Activated CD4-positive, alpha-beta T cell treated with anti-CD3 and anti-CD28 coated beads for 36 hours (primary cell): ENCODE results near the gene CARD9. TPM values are rescaled to one million over a fixed set of nuclear protein-coding genes. Genes with fewer than 3 reads are reported as not detected.

Source experiments
- ATAC-seq: fragments of 200-7000 bp; cut with Tn5 transposase; one replicate; pipeline ENCODE4 v1.10.0; 2021; ENCODE audit warnings: mild to moderate bottlenecking, moderate library complexity
- CTCF ChIA-PET: fragments of 350-600 bp; sonication (Branson Sonifier 250); formaldehyde crosslinking; loops from one replicate; lab custom pipeline; 2021; ENCODE audit warnings: antibody characterized with exemption; lab: Charles Lee
- POLR2A ChIA-PET: fragments of 350-600 bp; sonication (Branson Sonifier 250); formaldehyde crosslinking; loops from one replicate; lab custom pipeline; 2021; ENCODE audit warnings: antibody characterized with exemption, inconsistent platforms; lab: Charles Lee
- DNase-seq: peaks from one replicate; pipeline ENCODE4 v3.0.0-alpha.2; 2020
- H3K27ac Mint-ChIP-seq: one replicate; pipeline ENCODE4 v1.8.0; 2021; ENCODE audit warnings: mixed read lengths
- H3K27me3 Mint-ChIP-seq: one replicate; pipeline ENCODE4 v1.8.0; 2021; ENCODE audit warnings: mixed read lengths
- H3K36me3 Mint-ChIP-seq: one replicate; pipeline ENCODE4 v1.8.0; 2021; ENCODE audit warnings: low read depth, mixed read lengths
- H3K4me1 Mint-ChIP-seq: one replicate; pipeline ENCODE4 v1.8.0; 2021; ENCODE audit warnings: mixed read lengths
- H3K4me3 Mint-ChIP-seq: one replicate; pipeline ENCODE4 v1.8.0; 2021; ENCODE audit warnings: mild to moderate bottlenecking, moderate library complexity, mixed read lengths
- H3K9me3 Mint-ChIP-seq: one replicate; pipeline ENCODE4 v1.8.0; 2021; ENCODE audit warnings: low read depth, mixed read lengths
- intact Hi-C, 2 experiments: fragments of 100-400 bp; cut with DNase I in 1 of 2; cut with micrococcal nuclease in 1 of 2; formaldehyde crosslinking; loops; one replicate each; pipeline versions ENCODE4 v1.14.2 to v1.15.1; 2022 to 2024; cut with DNase I, micrococcal nuclease
- total RNA-seq, 2 experiments: library from RNA; stranded (reverse); gene quantifications; one replicate each; pipeline ENCODE4 v1.2.3, GENCODE V29; 2021

The CARD9 gene
- total RNA-seq, 2 experiments from 2014 or later = 0.98 to 1.1 TPM

DNA sequence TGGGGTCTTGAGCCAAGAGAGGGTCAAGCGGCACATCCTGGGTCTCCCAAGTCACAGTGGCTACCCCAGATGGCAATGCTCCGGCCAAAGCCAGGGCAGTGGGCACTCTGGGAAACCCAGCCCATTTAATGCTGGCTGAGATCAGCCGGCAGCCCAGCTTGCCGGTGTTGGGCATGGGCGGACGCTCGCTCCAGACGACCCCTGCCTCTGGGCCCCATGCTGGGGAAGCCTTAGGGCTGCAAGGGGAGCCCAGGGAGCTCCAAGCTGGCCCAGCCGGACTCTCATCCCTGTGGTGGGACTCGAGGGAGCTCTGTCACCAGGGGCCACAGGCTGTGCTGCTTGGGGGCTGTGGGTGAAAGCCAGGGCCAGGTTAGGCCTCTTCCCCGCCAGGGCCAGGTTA lies 5.9 kb upstream of the CARD9 start:
- ChIA-PET CTCF (no interaction called here), POLR2A (no interaction called here)
- Mint-ChIP-seq H3K27me3 (no peaks in the 10 kb centered on the region), H3K9me3 (no peaks in the 10 kb centered on the region), H3K36me3 (peaks cover 19% of the 10 kb centered on the region), H3K4me1 (no peaks in the 10 kb centered on the region), H3K4me3 (no peak overlapping the region), H3K27ac (no peak overlapping the region)
- intact Hi-C loops = no loop called here
- DNase-seq (no peak), ATAC-seq (no peak)

GRCh38 chr9:136379003-136379287 lies 5.5 kb upstream of the CARD9 start:
- CTCF ChIA-PET = no interaction called here
- Mint-ChIP-seq H3K27ac (no peak overlapping the region), H3K36me3 (peaks cover 14% of the 10 kb centered on the region), H3K4me3 (no peak overlapping the region), H3K4me1 (no peaks in the 10 kb centered on the region), H3K27me3 (no peaks in the 10 kb centered on the region), H3K9me3 (no peaks in the 10 kb centered on the region)
- intact Hi-C loops = no loop called here
- no peak for ATAC-seq
- POLR2A ChIA-PET = no interaction called here
- no peak for DNase-seq

DNA sequence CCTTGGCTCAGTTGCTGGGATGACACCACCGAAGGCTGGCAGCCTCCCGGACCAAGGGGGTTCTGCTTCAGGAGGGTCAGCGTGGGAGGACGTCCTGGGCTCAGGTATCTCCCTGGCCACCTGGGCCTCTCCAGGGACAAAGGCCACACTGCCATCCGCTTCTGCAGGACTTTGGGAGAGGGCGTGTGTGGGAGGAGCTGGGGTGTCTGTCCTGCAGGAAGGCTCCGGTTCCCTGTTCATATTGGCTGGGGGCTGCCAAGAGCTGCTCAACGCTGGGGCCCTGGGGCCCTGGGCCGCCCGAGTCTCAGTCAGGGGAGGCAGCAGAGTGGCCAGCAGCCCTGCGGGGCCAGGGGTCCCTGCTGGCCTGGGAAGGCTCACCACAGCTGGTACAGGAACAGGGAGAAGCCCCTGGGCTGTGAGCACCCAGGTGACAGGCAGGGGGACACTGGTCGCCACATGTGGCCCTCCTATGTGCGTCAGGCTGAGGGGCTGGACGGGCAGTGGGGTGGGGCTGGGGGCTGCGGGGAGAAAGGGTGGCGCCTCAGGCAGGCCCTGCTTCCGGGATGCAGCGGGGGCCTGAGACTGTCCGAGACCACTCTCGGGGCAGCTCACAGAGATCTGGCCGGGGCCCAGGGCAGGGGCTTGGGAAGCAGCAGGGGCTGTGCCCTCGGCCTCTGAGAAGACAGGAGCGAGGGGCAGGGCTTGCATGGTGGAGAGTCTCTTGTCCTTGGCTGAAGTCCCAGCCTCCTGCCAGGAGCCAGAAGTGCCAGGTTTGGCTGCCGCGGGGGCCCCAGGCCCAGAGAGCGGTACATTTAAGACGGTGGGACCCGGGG lies 4.9 kb upstream of the CARD9 start:
- ChIA-PET CTCF (no interaction called here), POLR2A (no interaction called here)
- no peak for DNase-seq
- H3K36me3 Mint-ChIP-seq = peaks cover 10% of the 10 kb centered on the region
- H3K27me3 Mint-ChIP-seq = no peaks in the 10 kb centered on the region
- no peaks in the 10 kb centered on the region for H3K9me3 Mint-ChIP-seq
- no peaks in the 10 kb centered on the region for H3K4me1 Mint-ChIP-seq
- no peak overlapping the region for H3K4me3 Mint-ChIP-seq
- no peak overlapping the region for H3K27ac Mint-ChIP-seq
- no peak for ATAC-seq
- intact Hi-C loops = no loop called here

DNA sequence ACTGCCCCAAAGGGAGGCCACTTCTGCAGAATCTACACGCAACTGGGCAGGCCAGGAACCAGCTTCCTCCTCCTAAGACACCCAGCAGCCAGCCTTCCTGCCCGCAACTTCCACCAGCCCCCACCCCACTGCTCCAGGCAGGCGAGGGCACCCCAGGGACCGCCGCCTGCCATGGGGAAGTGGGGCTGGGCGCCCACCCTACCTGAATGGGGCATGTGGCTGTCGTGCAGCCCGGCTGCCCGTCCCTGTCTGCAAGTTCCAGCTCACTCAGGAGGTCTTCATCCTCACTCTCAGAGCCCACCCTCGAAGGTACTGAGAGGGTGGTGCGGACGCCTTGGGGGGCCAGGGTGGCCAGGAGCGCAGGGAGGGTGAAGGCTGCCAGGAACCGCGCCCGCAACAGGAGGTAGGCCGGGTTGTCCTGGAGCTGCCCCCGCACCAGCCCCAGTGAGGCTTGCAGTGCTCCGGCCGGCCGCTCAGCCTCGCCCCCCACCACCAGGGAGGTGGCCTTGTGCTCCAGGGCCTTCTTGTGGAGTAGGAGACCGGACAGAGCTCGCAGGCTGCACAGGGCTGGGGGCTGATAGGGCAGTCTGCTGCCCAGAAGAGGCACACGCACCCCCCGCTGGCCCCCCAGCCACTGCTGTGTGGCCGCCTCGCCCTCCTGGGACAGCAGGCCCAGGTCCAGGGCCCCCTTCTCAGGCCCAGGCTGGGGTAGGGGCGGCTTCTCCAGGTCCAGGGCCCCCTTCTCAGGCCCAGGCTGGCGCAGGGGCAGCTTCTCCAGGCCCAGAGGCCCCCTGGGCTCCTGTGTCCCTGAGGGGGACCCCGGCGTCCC lies 4.1 kb upstream of the CARD9 start:
- no peak for ATAC-seq
- DNase-seq = no peak
- Mint-ChIP-seq H3K36me3 (peaks cover 6% of the 10 kb centered on the region), H3K4me3 (no peak overlapping the region), H3K27me3 (no peaks in the 10 kb centered on the region), H3K27ac (no peak overlapping the region), H3K9me3 (no peaks in the 10 kb centered on the region), H3K4me1 (no peaks in the 10 kb centered on the region)
- intact Hi-C loops = no loop called here
- ChIA-PET POLR2A (no interaction called here), CTCF (interaction anchor here (0.7 kb wide), 1 partner anchor 230 kb away, joined by 4 read pairs; no protein-coding TSS in a partner anchor)

DNA sequence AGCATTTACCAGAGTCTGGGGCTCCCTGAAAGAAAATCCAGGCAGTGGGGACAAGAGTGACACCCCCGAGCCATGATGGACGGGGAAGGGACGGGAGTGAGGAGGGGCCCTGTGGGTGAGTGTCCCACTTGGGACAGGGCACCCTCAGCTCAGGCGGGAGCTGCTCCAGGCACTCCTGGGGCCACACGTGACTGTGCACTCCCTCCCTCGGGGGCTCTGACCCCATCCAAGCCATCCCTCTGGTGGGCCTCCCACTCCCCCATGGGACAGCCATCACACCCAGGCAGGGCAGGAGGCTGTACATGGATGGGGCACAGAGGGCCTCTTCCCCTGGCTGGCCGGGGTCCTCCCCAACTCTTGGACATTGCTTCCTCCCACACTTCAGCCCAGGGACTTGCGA lies 3.0 kb upstream of the CARD9 start:
- ChIA-PET CTCF (no interaction called here), POLR2A (no interaction called here)
- Mint-ChIP-seq H3K4me1 (no peaks in the 10 kb centered on the region), H3K9me3 (no peaks in the 10 kb centered on the region), H3K4me3 (no peak overlapping the region), H3K36me3 (peaks cover 4% of the 10 kb centered on the region), H3K27me3 (no peaks in the 10 kb centered on the region), H3K27ac (no peak overlapping the region)
- intact Hi-C loops = no loop called here
- ATAC-seq (no peak), DNase-seq (no peak)

DNA sequence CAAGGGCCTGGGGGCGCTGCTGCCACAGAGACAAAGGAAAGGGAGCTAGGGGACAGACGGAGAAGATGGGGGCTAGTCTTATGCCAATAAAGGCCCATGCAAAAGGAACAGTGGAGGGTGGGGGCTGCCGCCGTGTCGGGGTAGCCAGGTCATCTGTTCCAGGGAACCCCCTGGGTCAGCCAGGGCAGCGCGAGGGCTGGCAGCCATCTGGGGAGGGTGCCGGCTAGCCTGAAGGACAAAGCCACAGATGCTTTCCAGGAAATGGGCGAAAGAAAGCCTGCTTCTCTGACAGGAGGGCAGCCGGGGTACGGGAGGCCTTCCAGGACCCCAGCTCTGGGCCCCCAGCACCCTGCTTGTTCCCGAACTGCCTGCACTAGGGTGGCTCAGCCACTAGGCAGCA lies 1.6 kb upstream of the CARD9 start:
- CTCF ChIA-PET = no interaction called here
- Mint-ChIP-seq H3K27ac (no peak overlapping the region), H3K36me3 (peaks cover 4% of the 10 kb centered on the region), H3K4me1 (no peaks in the 10 kb centered on the region), H3K4me3 (no peak overlapping the region), H3K27me3 (no peaks in the 10 kb centered on the region), H3K9me3 (no peaks in the 10 kb centered on the region)
- POLR2A ChIA-PET = interaction anchor here (0.5 to 0.6 kb wide), 2 partner anchors 11 to 12 kb away, joined by 4 to 7 read pairs; no protein-coding TSS in a partner anchor
- ATAC-seq (no peak), DNase-seq (no peak)
- intact Hi-C loops = no loop called here

DNA sequence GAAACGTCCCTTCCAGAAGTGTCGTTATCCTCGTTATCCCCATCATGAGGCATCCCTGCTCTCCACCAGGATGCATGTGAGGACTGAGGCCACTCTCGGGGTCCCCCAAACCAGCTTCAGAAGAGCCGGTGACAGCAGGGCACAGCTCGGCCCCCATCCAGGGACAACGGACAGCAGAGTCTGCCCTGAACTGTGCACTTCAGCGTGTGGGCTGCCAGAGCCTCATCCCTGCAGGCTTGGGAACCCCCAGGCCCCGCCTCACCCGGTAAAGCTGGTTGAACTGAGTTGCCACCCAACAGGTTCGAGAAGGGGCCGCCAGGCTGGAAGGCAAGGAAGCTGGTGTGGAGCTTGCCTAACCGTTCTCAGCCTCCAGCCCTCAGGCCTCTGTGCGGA lies 710 bp upstream of the CARD9 start:
- no peak for ATAC-seq
- intact Hi-C loops = no loop called here
- H3K4me3 Mint-ChIP-seq = no peak overlapping the region
- peaks cover 4% of the 10 kb centered on the region for H3K36me3 Mint-ChIP-seq
- CTCF ChIA-PET = no interaction called here
- POLR2A ChIA-PET = no interaction called here
- DNase-seq = no peak
- no peak overlapping the region for H3K27ac Mint-ChIP-seq
- H3K9me3 Mint-ChIP-seq = no peaks in the 10 kb centered on the region
- H3K4me1 Mint-ChIP-seq = no peaks in the 10 kb centered on the region
- no peaks in the 10 kb centered on the region for H3K27me3 Mint-ChIP-seq

DNA sequence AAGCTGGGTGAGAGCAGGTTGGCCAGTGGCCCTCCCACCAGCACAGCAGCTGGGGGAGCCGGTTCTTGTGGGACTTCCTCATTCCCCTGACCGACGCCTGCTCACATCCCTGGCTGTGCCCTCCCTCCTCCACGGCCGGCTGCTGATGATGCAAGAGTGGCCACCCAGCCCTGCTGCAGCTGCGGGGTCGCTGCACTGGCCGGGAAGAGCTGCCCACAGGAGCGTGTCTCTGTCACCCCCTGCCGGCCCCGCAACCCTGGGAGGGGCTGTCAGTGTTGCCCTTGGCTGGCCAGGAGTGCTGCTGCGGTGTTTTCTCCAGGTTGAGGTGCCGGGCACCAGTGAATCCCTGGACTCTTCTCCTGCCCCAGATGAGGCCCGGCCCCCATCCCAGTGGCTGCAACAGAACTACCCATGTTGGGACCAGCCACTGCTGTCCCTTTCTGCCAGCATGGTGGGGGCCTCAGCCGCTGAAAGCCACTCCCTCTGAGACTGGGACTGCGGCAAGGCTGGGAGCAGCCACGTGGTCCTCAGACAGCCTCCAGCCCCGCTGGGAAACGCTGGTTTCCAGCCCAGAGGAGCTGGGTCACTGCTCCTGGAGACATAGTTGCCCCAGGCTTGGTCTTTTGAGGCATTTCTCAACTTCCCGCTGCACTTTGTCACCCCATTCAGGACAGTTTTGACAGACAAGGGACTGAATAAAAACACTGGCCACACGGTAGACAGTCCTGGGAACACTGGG lies 739 bp downstream of the CARD9 start:
- Mint-ChIP-seq H3K4me3 (peak overlapping the region; percentile 26), H3K27me3 (no peaks in the 10 kb centered on the region), H3K4me1 (no peaks in the 10 kb centered on the region), H3K36me3 (peaks cover 4% of the 10 kb centered on the region), H3K27ac (no peak overlapping the region), H3K9me3 (no peaks in the 10 kb centered on the region)
- no peak for DNase-seq
- CTCF ChIA-PET = interaction anchor here (0.6 to 1.3 kb wide), 2 partner anchors 10 to 25 kb away, joined by 3 to 5 read pairs; partner anchors contain the start of gene DNLZ
- intact Hi-C loops = no loop called here
- peak; percentile 14 for ATAC-seq
- POLR2A ChIA-PET = no interaction called here

- DNase-seq = no peak
- Mint-ChIP-seq H3K36me3 (peaks cover 4% of the 10 kb centered on the region), H3K4me3 (no peak overlapping the region), H3K27me3 (no peaks in the 10 kb centered on the region), H3K27ac (no peak overlapping the region), H3K4me1 (no peaks in the 10 kb centered on the region), H3K9me3 (no peaks in the 10 kb centered on the region)
- POLR2A ChIA-PET = no interaction called here
- CTCF ChIA-PET = interaction anchor here (1.3 kb wide), 1 partner anchor 9 kb away, joined by 5 read pairs; the partner anchor contains the start of gene DNLZ
- ATAC-seq = no peak
- intact Hi-C loops = no loop called here
These were observed 1.5 kb downstream of the CARD9 start for GRCh38 chr9:136372006-136372405.

DNA sequence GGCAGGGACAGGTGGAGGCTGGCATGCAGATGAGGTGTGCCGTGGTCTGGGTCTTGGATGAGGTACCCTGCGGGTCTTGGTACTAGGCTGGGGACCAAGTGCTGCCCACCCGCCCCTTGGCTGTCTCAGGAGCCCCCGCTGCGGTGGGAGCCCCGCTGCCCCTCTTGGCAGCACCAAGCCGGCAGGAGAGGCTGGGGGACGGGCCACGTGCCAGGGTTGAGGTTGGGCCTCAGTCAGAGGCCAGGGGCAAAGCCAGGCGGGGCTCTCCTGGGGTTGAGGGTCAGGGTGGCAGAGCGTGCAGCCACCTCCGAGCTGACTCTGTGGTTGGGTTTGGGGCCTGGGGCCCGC lies 2.0 kb downstream of the CARD9 start:
- DNase-seq (no peak), ATAC-seq (no peak)
- Mint-ChIP-seq H3K27ac (no peak overlapping the region), H3K4me1 (no peaks in the 10 kb centered on the region), H3K9me3 (no peaks in the 10 kb centered on the region), H3K27me3 (no peaks in the 10 kb centered on the region), H3K36me3 (peaks cover 4% of the 10 kb centered on the region), H3K4me3 (no peak overlapping the region)
- intact Hi-C loops = no loop called here
- CTCF ChIA-PET = interaction anchor here (1.3 kb wide), 1 partner anchor 9 kb away, joined by 5 read pairs; the partner anchor contains the start of gene DNLZ
- POLR2A ChIA-PET = no interaction called here

DNA sequence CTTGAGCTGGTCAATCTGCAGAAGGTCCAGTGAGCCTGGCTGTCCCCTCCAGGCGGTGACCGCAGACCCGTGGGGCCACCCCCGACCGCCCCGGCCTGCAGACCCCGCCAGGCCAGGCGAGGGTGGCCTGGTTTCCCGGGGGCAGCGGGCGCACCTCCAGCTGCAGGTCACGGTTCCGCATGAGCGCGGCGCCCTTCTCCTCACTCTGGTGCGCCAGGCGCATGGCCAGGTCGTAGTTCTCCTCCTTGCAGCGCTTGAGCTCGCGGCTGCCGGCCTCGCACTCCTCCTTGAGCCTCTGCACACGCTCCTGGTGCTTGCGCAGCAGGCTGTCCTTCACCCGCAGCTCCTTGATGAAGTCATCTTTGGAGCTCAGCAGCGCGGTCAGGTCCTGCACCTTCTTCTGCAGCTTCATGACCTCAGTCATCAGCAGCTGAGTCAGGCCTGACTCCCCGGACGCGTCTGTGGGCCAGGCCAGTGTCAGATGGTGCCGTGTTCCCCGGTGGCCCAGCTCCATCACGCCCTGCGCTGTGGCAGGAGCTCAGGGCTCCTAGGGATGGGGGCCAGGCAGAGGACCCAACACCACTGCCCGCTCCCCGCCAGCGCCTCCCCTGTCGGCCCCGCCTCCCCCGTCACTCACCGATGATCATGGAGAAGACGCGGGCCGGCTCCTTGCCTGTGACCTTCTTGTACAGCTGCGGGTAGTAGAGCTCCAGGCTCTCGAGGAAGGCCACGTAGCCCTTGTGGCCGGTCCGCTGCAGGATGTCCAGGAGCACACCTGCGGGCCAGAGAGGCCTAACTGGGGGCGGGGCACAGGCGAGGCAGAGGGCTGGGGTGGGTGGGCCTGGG lies 2.6 kb downstream of the CARD9 start:
- DNase-seq (no peak), ATAC-seq (no peak)
- Mint-ChIP-seq H3K36me3 (peaks cover 4% of the 10 kb centered on the region), H3K4me1 (no peaks in the 10 kb centered on the region), H3K9me3 (no peaks in the 10 kb centered on the region), H3K27me3 (no peaks in the 10 kb centered on the region), H3K4me3 (no peak overlapping the region), H3K27ac (no peak overlapping the region)
- intact Hi-C loops = no loop called here
- ChIA-PET POLR2A (interaction anchor here (0.9 kb wide), 1 partner anchor 26 kb away, joined by 4 read pairs; no protein-coding TSS in a partner anchor), CTCF (no interaction called here)
